Naive thymus-derived CD4-positive, alpha-beta T cell (primary cell): ENCODE measurements around the gene DOCK10. TPM values are rescaled to one million over a fixed set of nuclear protein-coding genes. Genes with fewer than 3 reads are reported as not detected.

Experiments used
- ATAC-seq: fragments of 150-1000 bp; cut with Tn5 transposase; 2 replicates; pipeline ENCODE4 v1.10.0; 2021; ENCODE audit warnings: mild to moderate bottlenecking, moderate library complexity
- CTCF ChIA-PET: fragments of 350-600 bp; sonication (Branson Sonifier 250); formaldehyde crosslinking; loops from one replicate; lab custom pipeline; 2021; ENCODE audit warnings: antibody characterized with exemption; lab: Charles Lee
- POLR2A ChIA-PET: fragments of 350-600 bp; sonication (Branson Sonifier 250); formaldehyde crosslinking; loops from one replicate; lab custom pipeline; 2021; ENCODE audit warnings: antibody characterized with exemption, inconsistent platforms; lab: Charles Lee
- DNase-seq, 9 donors: peaks; one replicate each; pipeline versions ENCODE4 v3.0.0 to v3.0.0-alpha.2; 2020 to 2022; ENCODE audit warnings: mixed read lengths in 1 of 9
- H3K27ac ChIP-seq: one replicate; pipeline ENCODE4 v1.7.0; 2013; ENCODE audit warnings: mild to moderate bottlenecking, low read depth, low read length, moderate library complexity
- H3K27me3 ChIP-seq, 2 donors: one replicate each; pipeline ENCODE4 v1.7.0; 2013; ENCODE audit warnings: low read length in 2 of 2, mild to moderate bottlenecking in 2 of 2, moderate library complexity in 2 of 2; ENCODE audit not compliant: control insufficient read depth in 2 of 2, insufficient read depth in 2 of 2
- H3K36me3 ChIP-seq, 3 experiments: 1 replicate in 2 of 3; 2 replicates in 1 of 3; pipeline ENCODE4 v1.7.0; 2013; ENCODE audit warnings: low read length in 3 of 3, mild to moderate bottlenecking in 3 of 3, moderate library complexity in 1 of 3; ENCODE audit not compliant: insufficient read depth in 3 of 3, control insufficient read depth in 2 of 3
- H3K4me1 ChIP-seq, 2 donors: one replicate each; pipeline ENCODE4 v1.7.0; 2013; ENCODE audit warnings: low read length in 2 of 2, mild to moderate bottlenecking in 2 of 2, moderate library complexity in 1 of 2; ENCODE audit not compliant: control insufficient read depth in 2 of 2, insufficient read depth in 2 of 2
- H3K4me3 ChIP-seq: 2 replicates; pipeline ENCODE4 v1.7.0; 2013; ENCODE audit warnings: mild to moderate bottlenecking, low read length
- H3K9me3 ChIP-seq, 3 experiments: 1 replicate in 2 of 3; 2 replicates in 1 of 3; pipeline ENCODE4 v1.7.0; 2013; ENCODE audit warnings: low read length in 3 of 3; ENCODE audit not compliant: control insufficient read depth in 2 of 3
- H3K27ac Mint-ChIP-seq, 9 donors: one replicate each; pipeline ENCODE4 v1.8.0; 2020 to 2022; ENCODE audit warnings: mixed read lengths in 9 of 9, mild to moderate bottlenecking in 8 of 9, moderate library complexity in 5 of 9, inconsistent platforms in 2 of 9
- H3K27me3 Mint-ChIP-seq, 5 donors: one replicate each; pipeline ENCODE4 v1.8.0; 2021 to 2022; ENCODE audit warnings: mixed read lengths in 5 of 5, mild to moderate bottlenecking in 1 of 5
- H3K36me3 Mint-ChIP-seq, 5 donors: one replicate each; pipeline ENCODE4 v1.8.0; 2020 to 2022; ENCODE audit warnings: mixed read lengths in 5 of 5, mild to moderate bottlenecking in 3 of 5, inconsistent platforms in 1 of 5
- H3K4me1 Mint-ChIP-seq, 7 donors: one replicate each; pipeline ENCODE4 v1.8.0; 2020 to 2022; ENCODE audit warnings: mixed read lengths in 7 of 7, mild to moderate bottlenecking in 3 of 7, inconsistent platforms in 1 of 7
- H3K4me3 Mint-ChIP-seq, 10 donors: one replicate each; pipeline ENCODE4 v1.8.0; 2020 to 2022; ENCODE audit warnings: mild to moderate bottlenecking in 10 of 10, mixed read lengths in 10 of 10, moderate library complexity in 6 of 10, inconsistent platforms in 2 of 10
- H3K9me3 Mint-ChIP-seq, 11 donors: one replicate each; pipeline ENCODE4 v1.8.0; 2020 to 2022; ENCODE audit warnings: mixed read lengths in 11 of 11, mild to moderate bottlenecking in 4 of 11, inconsistent platforms in 1 of 11, moderate library complexity in 1 of 11
- intact Hi-C, 2 donors: fragments of 100-400 bp; cut with micrococcal nuclease; formaldehyde crosslinking; loops; one replicate each; pipeline ENCODE4 v1.15.1; 2023
- polyA plus RNA-seq, 2 donors: library from polyadenylated mRNA; unstranded; fragments of 300-500 nt; fragmentation: Illumina TruSeq; gene quantifications; one replicate each; pipeline ENCODE4 v1.2.3, GENCODE V29; 2021
- total RNA-seq, 6 experiments: library from RNA in 5 of 6; stranded (reverse) in 5 of 6; gene quantifications; 1 replicate in 5 of 6; 2 replicates in 1 of 6; pipeline ENCODE4 v1.2.3 and lab custom pipeline; 2021 to 2026

DOCK10 gene
- total and polyA plus RNA-seq, 7 experiments from 2014 or later, result 64.2 to 275 (median 211) TPM

GRCh38 chr2:224833986-224834385 lies 208.3 kb downstream of the DOCK10 start:
- no peak for ATAC-seq
- POLR2A ChIA-PET, result no interaction called here
- Histone ChIP-seq H3K4me3 (no peak overlapping the region), H3K27ac (no peak overlapping the region), H3K9me3 (no peaks in the 10 kb centered on the region), H3K4me1 (no peaks in the 10 kb centered on the region), H3K27me3 (no peaks in the 10 kb centered on the region), H3K36me3 (peaks cover 49 to 88% (median 56%) of the 10 kb centered on the region in 3 experiments)
- Mint-ChIP-seq H3K36me3 (peaks cover 41 to 69% (median 56%) of the 10 kb centered on the region in 5 donors), H3K4me3 (no peak overlapping the region), H3K4me1 (peaks cover 0 to 7% (median 4%) of the 10 kb centered on the region in 7 donors), H3K27ac (peak overlapping the region in 4 of 9 donors; percentile 5 to 85 (median 39)), H3K27me3 (no peaks in the 10 kb centered on the region), H3K9me3 (peaks cover 0 to 3% (median 0%) of the 10 kb centered on the region in 11 donors)
- intact Hi-C loops, result no loop called here
- no peak for DNase-seq
- CTCF ChIA-PET, result interaction anchor here (1.0 kb wide), 1 partner anchor 21 kb away, joined by 3 read pairs; no protein-coding TSS in a partner anchor

GRCh38 chr2:224832207-224832606 lies 210.1 kb downstream of the DOCK10 start:
- no peak for ATAC-seq
- Histone ChIP-seq H3K36me3 (peaks cover 50 to 90% (median 56%) of the 10 kb centered on the region in 3 experiments), H3K27ac (no peak overlapping the region), H3K4me1 (no peaks in the 10 kb centered on the region), H3K9me3 (no peaks in the 10 kb centered on the region), H3K27me3 (no peaks in the 10 kb centered on the region), H3K4me3 (no peak overlapping the region)
- Mint-ChIP-seq H3K36me3 (peaks cover 50 to 74% (median 62%) of the 10 kb centered on the region in 5 donors), H3K4me3 (no peak overlapping the region), H3K4me1 (peaks cover 0 to 7% (median 4%) of the 10 kb centered on the region in 7 donors), H3K9me3 (peaks cover 0 to 5% (median 0%) of the 10 kb centered on the region in 11 donors), H3K27ac (peak overlapping the region in 3 of 9 donors; percentile 58 to 85 (median 71)), H3K27me3 (no peaks in the 10 kb centered on the region)
- ChIA-PET POLR2A (no interaction called here), CTCF (no interaction called here)
- intact Hi-C loops, result no loop called here
- DNase-seq, result no peak

- Histone ChIP-seq H3K36me3 (peaks cover 50 to 92% (median 56%) of the 10 kb centered on the region in 3 experiments), H3K27me3 (no peaks in the 10 kb centered on the region), H3K27ac (no peak overlapping the region), H3K4me3 (no peak overlapping the region), H3K4me1 (no peaks in the 10 kb centered on the region), H3K9me3 (no peaks in the 10 kb centered on the region)
- Mint-ChIP-seq H3K9me3 (peaks cover 0 to 7% (median 0%) of the 10 kb centered on the region in 11 donors), H3K4me1 (peaks cover 0 to 9% (median 5%) of the 10 kb centered on the region in 7 donors), H3K27me3 (no peaks in the 10 kb centered on the region), H3K36me3 (peaks cover 46 to 74% (median 61%) of the 10 kb centered on the region in 5 donors), H3K4me3 (no peak overlapping the region), H3K27ac (peak overlapping the region in 3 of 9 donors; percentile 28 to 75 (median 42))
- DNase-seq, result no peak
- ChIA-PET POLR2A (interaction anchor here (0.8 kb wide), 1 partner anchor 9 kb away, joined by 3 read pairs; no protein-coding TSS in a partner anchor), CTCF (no interaction called here)
- intact Hi-C loops, result no loop called here
- no peak for ATAC-seq
Measured at GRCh38 chr2:224831530-224831929, 210.7 kb downstream of the DOCK10 start.

- Mint-ChIP-seq H3K27ac (peak overlapping the region in 5 of 9 donors; percentile 43 to 75 (median 62)), H3K9me3 (peaks cover 0 to 7% (median 0%) of the 10 kb centered on the region in 11 donors), H3K27me3 (no peaks in the 10 kb centered on the region), H3K4me1 (peaks cover 0 to 12% (median 0%) of the 10 kb centered on the region in 7 donors), H3K4me3 (no peak overlapping the region), H3K36me3 (peaks cover 9 to 60% (median 58%) of the 10 kb centered on the region in 5 donors)
- ChIA-PET POLR2A (no interaction called here), CTCF (interaction anchor here (0.5 kb wide), 1 partner anchor 548 kb away, joined by 3 read pairs; no protein-coding TSS in a partner anchor)
- intact Hi-C loops, result no loop called here
- Histone ChIP-seq H3K27me3 (no peaks in the 10 kb centered on the region), H3K36me3 (peaks cover 26 to 78% (median 38%) of the 10 kb centered on the region in 3 experiments), H3K4me1 (no peaks in the 10 kb centered on the region), H3K9me3 (no peaks in the 10 kb centered on the region), H3K4me3 (no peak overlapping the region), H3K27ac (no peak overlapping the region)
- no peak for ATAC-seq
- no peak for DNase-seq
Measured at GRCh38 chr2:224820283-224820991, 221.8 kb downstream of the DOCK10 start.

GRCh38 chr2:224819075-224819474 lies 223.2 kb downstream of the DOCK10 start:
- Mint-ChIP-seq H3K4me3 (no peak overlapping the region), H3K4me1 (peaks cover 0 to 9% (median 0%) of the 10 kb centered on the region in 7 donors), H3K36me3 (peaks cover 7 to 62% (median 60%) of the 10 kb centered on the region in 5 donors), H3K27ac (peak overlapping the region in 5 of 9 donors; percentile 46 to 80 (median 75)), H3K27me3 (no peaks in the 10 kb centered on the region), H3K9me3 (peaks cover 0 to 9% (median 0%) of the 10 kb centered on the region in 11 donors)
- Histone ChIP-seq H3K4me1 (no peaks in the 10 kb centered on the region), H3K36me3 (peaks cover 34 to 82% (median 47%) of the 10 kb centered on the region in 3 experiments), H3K27ac (no peak overlapping the region), H3K4me3 (no peak overlapping the region), H3K27me3 (no peaks in the 10 kb centered on the region), H3K9me3 (no peaks in the 10 kb centered on the region)
- ChIA-PET CTCF (interaction anchor here (1.2 kb wide), 1 partner anchor 13 kb away, joined by 3 read pairs; no protein-coding TSS in a partner anchor), POLR2A (no interaction called here)
- intact Hi-C loops, result no loop called here
- DNase-seq (no peak), ATAC-seq (no peak)

GRCh38 chr2:224817676-224818075 lies 224.6 kb downstream of the DOCK10 start:
- no peaks in the 10 kb centered on the region for H3K4me1 ChIP-seq
- H3K9me3 ChIP-seq, result no peaks in the 10 kb centered on the region
- H3K27ac Mint-ChIP-seq, result peak overlapping the region in 4 of 9 donors; percentile 25 to 69 (median 52)
- ChIA-PET CTCF (no interaction called here), POLR2A (no interaction called here)
- H3K27ac ChIP-seq, result no peak overlapping the region
- H3K36me3 Mint-ChIP-seq, result peaks cover 7 to 68% (median 65%) of the 10 kb centered on the region in 5 donors
- H3K4me3 Mint-ChIP-seq, result no peak overlapping the region
- H3K9me3 Mint-ChIP-seq, result peaks cover 0 to 9% (median 0%) of the 10 kb centered on the region in 11 donors
- DNase-seq, result no peak
- no peak for ATAC-seq
- H3K27me3 Mint-ChIP-seq, result no peaks in the 10 kb centered on the region
- peaks cover 45 to 85% (median 56%) of the 10 kb centered on the region in 3 experiments for H3K36me3 ChIP-seq
- no peaks in the 10 kb centered on the region for H3K27me3 ChIP-seq
- H3K4me3 ChIP-seq, result no peak overlapping the region
- intact Hi-C loops, result no loop called here
- peaks cover 0 to 9% (median 0%) of the 10 kb centered on the region in 7 donors for H3K4me1 Mint-ChIP-seq
